PC-3 (cell line): ENCODE data around the gene ZNF516. TPM values are rescaled to one million over a fixed set of nuclear protein-coding genes. Genes with fewer than 3 reads are reported as not detected.

Source experiments
- ATAC-seq: fragments of 200-7000 bp; cut with Tn5 transposase; 2 replicates; pipeline ENCODE4 v1.9.1; 2020; ENCODE audit warnings: mild to moderate bottlenecking, moderate library complexity
- BruUV-seq: library from RNA; stranded (reverse); fragments of 400-500 nt; replicated peaks from 2 replicates; lab custom pipeline; 2021; lab: Mats Ljungman, UMichigan
- CTCF ChIA-PET: fragments of 300-600 bp; sonication (Branson Sonifier 250); formaldehyde crosslinking; loops from one replicate; lab custom pipeline; 2022; ENCODE audit warnings: antibody characterized with exemption; lab: Charles Lee
- POLR2A ChIA-PET: fragments of 300-600 bp; sonication (Branson Sonifier 250); formaldehyde crosslinking; loops from one replicate; lab custom pipeline; 2022; ENCODE audit warnings: antibody characterized with exemption; ENCODE audit not compliant: unreplicated experiment; lab: Charles Lee
- DNase-seq: peaks from one replicate; pipeline ENCODE4 v3.0.0-alpha.2; 2015
- H2AFZ ChIP-seq: fragments of 300-600 bp; sonication (generic); 2 replicates; pipeline ENCODE4 v1.6.0; 2016; ENCODE audit warnings: antibody characterized with exemption, low read length
- H3F3A ChIP-seq: fragments of 300-600 bp; sonication (generic); one replicate; pipeline ENCODE4 v1.6.0; 2017; ENCODE audit warnings: antibody characterized with exemption, low read length, control low read depth, mild to moderate bottlenecking; ENCODE audit not compliant: unreplicated experiment
- H3K27ac ChIP-seq: fragments of 300-600 bp; sonication (generic); 2 replicates; pipeline ENCODE4 v1.5.1; 2016; ENCODE audit warnings: mild to moderate bottlenecking, low read length
- H3K27me3 ChIP-seq: fragments of 300-600 bp; sonication (generic); 2 replicates; pipeline ENCODE4 v1.6.1; 2016; ENCODE audit warnings: low read length, mixed read lengths
- H3K36me3 ChIP-seq: fragments of 300-600 bp; sonication (generic); 2 replicates; pipeline ENCODE4 v1.6.1; 2016; ENCODE audit warnings: low read depth, mixed run types, low read length, mixed read lengths
- H3K4me1 ChIP-seq: fragments of 300-600 bp; sonication (generic); 2 replicates; pipeline ENCODE4 v1.5.1; 2016; ENCODE audit warnings: low read length; ENCODE audit not compliant: insufficient read depth
- H3K4me2 ChIP-seq: fragments of 300-600 bp; sonication (generic); 2 replicates; pipeline ENCODE4 v1.6.0; 2016; ENCODE audit warnings: low read length
- H3K4me3 ChIP-seq: fragments of 300-600 bp; sonication (generic); 2 replicates; pipeline ENCODE4 v1.5.1; 2016; ENCODE audit warnings: mild to moderate bottlenecking, low read length, mixed read lengths
- H3K79me2 ChIP-seq: fragments of 300-600 bp; sonication (generic); 2 replicates; pipeline ENCODE4 v1.6.1; 2017; ENCODE audit warnings: low read length, mixed read lengths
- H3K9ac ChIP-seq: fragments of 300-600 bp; sonication (generic); 2 replicates; pipeline ENCODE4 v1.6.0; 2016; ENCODE audit warnings: mild to moderate bottlenecking, low read length
- H3K9me2 ChIP-seq: fragments of 300-600 bp; sonication (generic); replicated peaks from 2 replicates; pipeline ENCODE4 v1.6.1; 2016; ENCODE audit warnings: mixed run types, low read length, mixed read lengths
- H3K9me3 ChIP-seq: fragments of 300-600 bp; sonication (generic); 2 replicates; pipeline ENCODE4 v1.6.1; 2016; ENCODE audit warnings: low read length, mixed read lengths
- H4K20me1 ChIP-seq: fragments of 300-600 bp; sonication (generic); 2 replicates; pipeline ENCODE4 v1.6.1; 2016; ENCODE audit warnings: low read length, mixed read lengths
- CTCF ChIP-seq: fragments of 300-600 bp; sonication (generic); conservative IDR thresholded peaks from 2 replicates; pipeline ENCODE4 v1.5.1; 2017; ENCODE audit warnings: antibody characterized with exemption, low read depth, mild to moderate bottlenecking, low read length
- EZH2 ChIP-seq: fragments of 300-600 bp; sonication (generic); IDR thresholded peaks from one replicate; pipeline ENCODE4 v1.6.1; 2017; ENCODE audit warnings: antibody characterized with exemption, mild to moderate bottlenecking, low read length; ENCODE audit not compliant: unreplicated experiment
- EZH2phosphoT487 ChIP-seq: fragments of 300-600 bp; sonication (generic); IDR thresholded peaks from 2 replicates; pipeline ENCODE4 v1.6.1; 2018; ENCODE audit warnings: mild to moderate bottlenecking, antibody characterized with exemption, low read length, borderline replicate concordance
- intact Hi-C: fragments of 100-400 bp; cut with micrococcal nuclease; formaldehyde crosslinking; loops from 2 replicates; pipeline ENCODE4 v1.9.0; 2023
- total RNA-seq: library from RNA; depleted of rRNA; stranded (reverse); fragments of >200 nt; gene quantifications from 2 replicates; pipeline ENCODE4 v1.2.3, GENCODE V29; 2014

ZNF516 gene
- total RNA-seq, 1 experiment from 2014 or later = 4.0 TPM

GRCh38 chr18:76410660-76411417, 84.2 kb downstream of the ZNF516 start:
- H2AFZ ChIP-seq = no peak overlapping the region
- BruUV-seq = no TSS peak
- ChIA-PET CTCF (no interaction called here), POLR2A (no interaction called here)
- no peak overlapping the region for H3K27ac ChIP-seq
- no peak for DNase-seq
- no peaks in the 10 kb centered on the region for H3K36me3 ChIP-seq
- no peaks in the 10 kb centered on the region for H3K4me1 ChIP-seq
- TF ChIP-seq EZH2 = no peak
- TF ChIP-seq EZH2phosphoT487 = no peak
- TF ChIP-seq CTCF = no peak
- no peaks in the 10 kb centered on the region for H3K9me3 ChIP-seq
- no peaks in the 10 kb centered on the region for H3K9me2 ChIP-seq
- no peaks in the 10 kb centered on the region for H4K20me1 ChIP-seq
- H3K27me3 ChIP-seq = peaks cover 38% of the 10 kb centered on the region
- H3K9ac ChIP-seq = no peak overlapping the region
- H3K79me2 ChIP-seq = no peaks in the 10 kb centered on the region
- ATAC-seq = no peak
- intact Hi-C loops = no loop called here
- H3K4me2 ChIP-seq = no peak overlapping the region
- no peaks in the 10 kb centered on the region for H3F3A ChIP-seq
- H3K4me3 ChIP-seq = no peak overlapping the region

- ATAC-seq (no peak), DNase-seq (no peak)
- intact Hi-C loops = no loop called here
- no peaks in the 10 kb centered on the region for H4K20me1 ChIP-seq
- peaks cover 30% of the 10 kb centered on the region for H3K27me3 ChIP-seq
- ChIA-PET POLR2A (no interaction called here), CTCF (no interaction called here)
- H3K27ac ChIP-seq = no peak overlapping the region
- H3K79me2 ChIP-seq = no peaks in the 10 kb centered on the region
- no peaks in the 10 kb centered on the region for H3K9me2 ChIP-seq
- no peak overlapping the region for H3K4me3 ChIP-seq
- BruUV-seq = no TSS peak
- H3K36me3 ChIP-seq = no peaks in the 10 kb centered on the region
- H3K4me1 ChIP-seq = no peaks in the 10 kb centered on the region
- H3F3A ChIP-seq = no peaks in the 10 kb centered on the region
- no peaks in the 10 kb centered on the region for H3K9me3 ChIP-seq
- no peak overlapping the region for H2AFZ ChIP-seq
- H3K9ac ChIP-seq = no peak overlapping the region
- no peak overlapping the region for H3K4me2 ChIP-seq
- TF ChIP-seq CTCF = no peak
- TF ChIP-seq EZH2 = no peak
- TF ChIP-seq EZH2phosphoT487 = no peak
These were observed 85.0 kb downstream of the ZNF516 start for GRCh38 chr18:76410033-76410432.

- DNase-seq (no peak), ATAC-seq (no peak)
- no peak overlapping the region for H3K9ac ChIP-seq
- intact Hi-C loops = no loop called here
- H3F3A ChIP-seq = no peaks in the 10 kb centered on the region
- peaks cover 18% of the 10 kb centered on the region for H3K27me3 ChIP-seq
- H3K36me3 ChIP-seq = no peaks in the 10 kb centered on the region
- H3K9me3 ChIP-seq = no peaks in the 10 kb centered on the region
- no peak overlapping the region for H3K4me2 ChIP-seq
- no peak overlapping the region for H2AFZ ChIP-seq
- no peaks in the 10 kb centered on the region for H3K9me2 ChIP-seq
- H3K4me1 ChIP-seq = no peaks in the 10 kb centered on the region
- H3K27ac ChIP-seq = no peak overlapping the region
- H3K79me2 ChIP-seq = no peaks in the 10 kb centered on the region
- no peak for TF ChIP-seq EZH2
- TF ChIP-seq CTCF = no peak
- no peak for TF ChIP-seq EZH2phosphoT487
- POLR2A ChIA-PET = interaction anchor here (0.6 kb wide), 1 partner anchor 21 kb away, joined by 3 read pairs; no protein-coding TSS in a partner anchor
- no peak overlapping the region for H3K4me3 ChIP-seq
- CTCF ChIA-PET = interaction anchor here (0.7 kb wide), 1 partner anchor 14 kb away, joined by 3 read pairs; no protein-coding TSS in a partner anchor
- BruUV-seq = no TSS peak
- no peaks in the 10 kb centered on the region for H4K20me1 ChIP-seq
These were observed 86.5 kb downstream of the ZNF516 start for GRCh38 chr18:76408480-76409067.
